HCT116 (cell line): ENCODE results near the gene DAGLB. TPM values are rescaled to one million over a fixed set of nuclear protein-coding genes. Genes with fewer than 3 reads are reported as not detected.

Experiments
- ATAC-seq: fragments of 200-7000 bp; cut with Tn5 transposase; 2 replicates; pipeline ENCODE4 v1.9.1; 2020; ENCODE audit warnings: mild to moderate bottlenecking, moderate library complexity
- BruUV-seq: library from RNA; stranded (reverse); fragments of 400-500 nt; replicated peaks from 2 replicates; lab custom pipeline; 2021; lab: Mats Ljungman, UMichigan
- CTCF ChIA-PET: fragments of 300-600 bp; sonication (Branson Sonifier 250); formaldehyde crosslinking; loops from one replicate; lab custom pipeline; 2021; ENCODE audit warnings: antibody characterized with exemption; lab: Charles Lee
- POLR2A ChIA-PET: fragments of 300-600, 350-600 bp; sonication (Branson Sonifier 250); formaldehyde crosslinking; loops from one replicate; lab custom pipeline; 2021; ENCODE audit warnings: antibody characterized with exemption; lab: Charles Lee
- RAD21 ChIA-PET, 2 experiments: fragments of 300-600 bp; sonication (Branson Sonifier 250); formaldehyde crosslinking; loops; one replicate each; lab custom pipeline; 2023; ENCODE audit warnings: low total read pairs in 2 of 2; ENCODE audit not compliant: uncharacterized antibody in 2 of 2, unreplicated experiment in 2 of 2, low non-redundant PET in 1 of 2; lab: Charles Lee
- DNase-seq: peaks from one replicate; pipeline ENCODE4 v3.0.0-alpha.2; 2010; ENCODE audit warnings: low read depth, low spot score
- H2AFZ ChIP-seq: fragments of 200-600 bp; shearing (Covaris generic), sonication (generic); 2 replicates; pipeline ENCODE4 v1.6.1; 2017; ENCODE audit warnings: low read depth, mixed run types, mixed read lengths, antibody characterized with exemption, low read length; ENCODE audit not compliant: poor library complexity, severe bottlenecking
- H3K27ac ChIP-seq: 2 replicates; pipeline ENCODE4 v1.5.1; 2012; ENCODE audit warnings: low read depth, low read length
- H3K27me3 ChIP-seq: fragments of 200-600 bp; sonication (generic); 2 replicates; pipeline ENCODE4 v1.6.1; 2016; ENCODE audit warnings: mixed run types, low read length, mixed read lengths; ENCODE audit not compliant: insufficient read depth
- H3K36me3 ChIP-seq, 2 experiments: fragments of 200-500 bp in 1 of 2; fragments of 200-600 bp in 1 of 2; sonication (Bioruptor generic) in 1 of 2; sonication (generic) in 1 of 2; 2 replicates each; pipeline versions ENCODE4 v1.5.1 to v1.6.1; 2014 to 2016; ENCODE audit warnings: low read length in 2 of 2, inconsistent platforms in 1 of 2, mixed read lengths in 1 of 2, mixed run types in 1 of 2; ENCODE audit not compliant: insufficient read depth in 2 of 2, control insufficient read depth in 1 of 2
- H3K4me1 ChIP-seq, 2 experiments: fragments of 200-600 bp in 1 of 2; sonication (generic) in 1 of 2; 2 replicates each; pipeline versions ENCODE4 v1.5.1 to v1.6.1; 2012 to 2017; ENCODE audit warnings: low read length in 2 of 2, inconsistent platforms in 1 of 2, mild to moderate bottlenecking in 1 of 2, mixed read lengths in 1 of 2, mixed run types in 1 of 2, moderate library complexity in 1 of 2; ENCODE audit not compliant: insufficient read depth in 2 of 2, control insufficient read depth in 1 of 2
- H3K4me2 ChIP-seq: fragments of 200-600 bp; sonication (generic); 2 replicates; pipeline ENCODE4 v1.6.1; 2017; ENCODE audit warnings: mixed run types, low read length, mixed read lengths
- H3K4me3 ChIP-seq, 2 experiments: fragments of 200-600 bp in 1 of 2; sonication (generic) in 1 of 2; replicated peaks in 1 of 2; 2 replicates each; pipeline ENCODE4 v1.5.1; 2011 to 2016; ENCODE audit warnings: low read length in 2 of 2, control low read depth in 1 of 2, low read depth in 1 of 2, mild to moderate bottlenecking in 1 of 2, mixed read lengths in 1 of 2, mixed run types in 1 of 2
- H3K79me2 ChIP-seq: fragments of 200-600 bp; sonication (generic); 2 replicates; pipeline ENCODE4 v1.6.1; 2017; ENCODE audit warnings: mild to moderate bottlenecking, mixed run types, low read length, moderate library complexity, mixed read lengths; ENCODE audit not compliant: insufficient read depth
- H3K9ac ChIP-seq: fragments of 200-600 bp; sonication (generic); 2 replicates; pipeline ENCODE4 v1.6.1; 2016; ENCODE audit warnings: low read length, mixed read lengths
- H3K9me2 ChIP-seq: fragments of 200-600 bp; sonication (generic), shearing (Covaris generic); 2 replicates; pipeline ENCODE4 v1.6.1; 2017; ENCODE audit warnings: mixed run types, mild to moderate bottlenecking, moderate library complexity; ENCODE audit not compliant: insufficient read depth
- H3K9me3 ChIP-seq, 2 experiments: fragments of 200-500 bp in 1 of 2; fragments of 200-600 bp in 1 of 2; sonication (Bioruptor generic) in 1 of 2; sonication (generic) in 1 of 2; 2 replicates each; pipeline ENCODE4 v1.6.1; 2014 to 2017; ENCODE audit warnings: low read length in 2 of 2, mixed read lengths in 2 of 2, inconsistent platforms in 1 of 2, low read depth in 1 of 2, mild to moderate bottlenecking in 1 of 2, mixed run types in 1 of 2, moderate library complexity in 1 of 2; ENCODE audit not compliant: control insufficient read depth in 1 of 2, insufficient read depth in 1 of 2
- H4K20me1 ChIP-seq: fragments of 200-600 bp; sonication (generic), shearing (Covaris generic); 2 replicates; pipeline ENCODE4 v1.6.1; 2017; ENCODE audit warnings: mixed run types, mild to moderate bottlenecking, moderate library complexity; ENCODE audit not compliant: insufficient read depth
- CBX3 ChIP-seq: IDR thresholded peaks from 2 replicates; pipeline ENCODE4 v1.6.1; 2012; ENCODE audit warnings: low read depth
- CEBPB ChIP-seq: IDR thresholded peaks from 2 replicates; pipeline ENCODE4 v1.6.1; 2012; ENCODE audit warnings: low read depth
- ELF1 ChIP-seq: IDR thresholded peaks from 2 replicates; pipeline ENCODE4 v1.6.1; 2012; ENCODE audit warnings: low read depth, borderline replicate concordance
- FOSL1 ChIP-seq: IDR thresholded peaks from 2 replicates; pipeline ENCODE4 v1.6.1; 2012; ENCODE audit warnings: low read depth
- JUND ChIP-seq: IDR thresholded peaks from 2 replicates; pipeline ENCODE4 v1.6.1; 2012
- POLR2A ChIP-seq: IDR thresholded peaks from 2 replicates; pipeline ENCODE4 v1.7.0; 2011; ENCODE audit warnings: borderline replicate concordance; ENCODE audit not compliant: insufficient read depth, insufficient read length; ENCODE audit errors: extremely low read depth
- POLR2AphosphoS5 ChIP-seq: IDR thresholded peaks from 2 replicates; pipeline ENCODE4 v1.6.1; 2011; ENCODE audit warnings: mild to moderate bottlenecking, low read depth, low read length, moderate library complexity
- RAD21 ChIP-seq: IDR thresholded peaks from 2 replicates; pipeline ENCODE4 v1.6.1; 2012; ENCODE audit warnings: low read depth, mild to moderate bottlenecking
- SIN3A ChIP-seq: IDR thresholded peaks from 2 replicates; pipeline ENCODE4 v1.6.1; 2012; ENCODE audit warnings: low read depth
- SP1 ChIP-seq: IDR thresholded peaks from 2 replicates; pipeline ENCODE4 v1.6.1; 2012; ENCODE audit warnings: low read depth
- SRF ChIP-seq: IDR thresholded peaks from 2 replicates; pipeline ENCODE4 v1.6.1; 2012; ENCODE audit warnings: low read depth
- YY1 ChIP-seq: IDR thresholded peaks from 2 replicates; pipeline ENCODE4 v1.6.1; 2011; ENCODE audit warnings: low read length, low read depth, moderate library complexity, mild to moderate bottlenecking; ENCODE audit not compliant: insufficient replicate concordance; ENCODE audit errors: extremely low read depth
- ZFX ChIP-seq: fragments of 450-650 bp; IDR thresholded peaks from 2 replicates; pipeline ENCODE4 v1.6.1; 2017
- intact Hi-C: fragments of 100-400 bp; cut with micrococcal nuclease; formaldehyde crosslinking; loops from 2 replicates; pipeline ENCODE4 v1.10.0; 2022
- total RNA-seq: library from RNA; stranded (reverse); gene quantifications from one replicate; pipeline ENCODE4 v1.2.1, GENCODE V29; 2021; ENCODE audit not compliant: unreplicated experiment
- TF ChIP-seq, protein P1 (sequence below): IDR thresholded peaks from 2 replicates; pipeline ENCODE4 v1.6.1; 2012
- TF ChIP-seq, protein P2 (sequence below): IDR thresholded peaks from 2 replicates; pipeline ENCODE4 v1.6.1; 2012

The DAGLB gene
- total RNA-seq, 1 experiment from 2014 or later = 30.2 TPM

DNA sequence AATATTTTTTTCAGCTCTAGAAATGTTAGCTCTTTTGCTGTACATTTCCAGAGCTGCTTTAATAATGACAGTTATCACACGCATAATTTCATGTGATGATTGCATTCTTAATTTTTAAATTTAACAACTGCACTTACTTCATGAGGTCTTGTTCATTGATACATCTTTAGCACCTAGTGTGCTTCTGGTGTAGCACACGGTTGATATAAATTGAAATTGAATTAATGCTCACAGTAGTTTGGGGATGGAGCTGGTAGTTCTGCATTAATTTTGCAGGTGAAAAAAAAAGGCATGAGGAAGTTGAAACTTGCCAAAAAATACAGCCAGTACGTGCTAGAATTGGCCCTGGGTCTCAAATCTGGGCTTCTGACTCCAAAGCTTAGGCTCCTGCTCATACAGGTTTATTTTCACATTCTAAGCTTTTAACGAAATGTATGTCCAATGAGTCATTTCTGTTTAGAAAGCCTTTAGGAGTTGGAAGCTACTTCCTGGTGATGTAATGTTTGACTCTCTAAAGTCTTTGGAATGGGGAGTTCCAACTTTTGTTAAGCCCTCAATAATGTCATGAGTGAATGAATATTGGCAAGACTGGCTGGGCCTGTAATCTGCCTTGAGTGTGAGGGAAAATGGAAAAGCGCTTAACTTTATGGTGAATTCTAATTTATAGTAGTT is 62.5 kb downstream of the DAGLB start:
- peak; percentile 58 for DNase-seq
- TF ChIP-seq ZFX = no peak
- TF ChIP-seq FOSL1 = peak; percentile 91
- peak; percentile 56; the same call in 1 of the 2 replicates for TF ChIP-seq CBX3
- peak; percentile 74 for TF ChIP-seq SIN3A
- TF ChIP-seq, protein P1, sequence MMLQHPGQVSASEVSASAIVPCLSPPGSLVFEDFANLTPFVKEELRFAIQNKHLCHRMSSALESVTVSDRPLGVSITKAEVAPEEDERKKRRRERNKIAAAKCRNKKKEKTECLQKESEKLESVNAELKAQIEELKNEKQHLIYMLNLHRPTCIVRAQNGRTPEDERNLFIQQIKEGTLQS = peak; percentile 82
- TF ChIP-seq SP1 = peak; percentile 85
- TF ChIP-seq SRF = peak; percentile 20; the same call in 1 of the 2 replicates
- TF ChIP-seq YY1 = no peak
- TF ChIP-seq ELF1 = peak; percentile 67; the same call in 1 of the 2 replicates
- 0 out of 2 replicates have a peak, but pooled peaks have one; percentile 19 for TF ChIP-seq POLR2AphosphoS5
- peak; percentile 92 for TF ChIP-seq CEBPB
- TF ChIP-seq RAD21 = peak; percentile 31; the same call in 1 of the 2 replicates
- no peak for TF ChIP-seq POLR2A
- TF ChIP-seq, protein P2, sequence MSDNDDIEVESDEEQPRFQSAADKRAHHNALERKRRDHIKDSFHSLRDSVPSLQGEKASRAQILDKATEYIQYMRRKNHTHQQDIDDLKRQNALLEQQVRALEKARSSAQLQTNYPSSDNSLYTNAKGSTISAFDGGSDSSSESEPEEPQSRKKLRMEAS = peak; percentile 42; the same call in 1 of the 2 replicates
- peak; percentile 93 for TF ChIP-seq JUND
- H3K4me1 ChIP-seq = peaks cover 32 to 64% of the 10 kb centered on the region in 2 experiments

More for the DNA sequence above, 62.5 kb downstream of the DAGLB start:
- H3K4me3 ChIP-seq = peak overlapping the region in 1 of 2 experiments; percentile 29; a peak in 2 of 4 replicates
- CTCF ChIA-PET = interaction anchor here (0.8 to 1.2 kb wide), 2 partner anchors 45 to 388 kb away, joined by 3 to 4 read pairs; no protein-coding TSS in a partner anchor
- peaks cover 9 to 18% of the 10 kb centered on the region in 2 experiments; a peak in 3 of 4 replicates for H3K36me3 ChIP-seq
- H2AFZ ChIP-seq = no peak overlapping the region
- RAD21 ChIA-PET = no interaction called here
- H3K27ac ChIP-seq = peak overlapping the region; percentile 55
- no peaks in the 10 kb centered on the region for H3K9me2 ChIP-seq
- peaks cover 100% of the 10 kb centered on the region for H3K79me2 ChIP-seq
- intact Hi-C loops = no loop called here
- ATAC-seq = peak; percentile 63
- H3K27me3 ChIP-seq = no peaks in the 10 kb centered on the region
- peak overlapping the region; percentile 69 for H3K4me2 ChIP-seq
- H4K20me1 ChIP-seq = peaks cover 33% of the 10 kb centered on the region
- H3K9ac ChIP-seq = peak overlapping the region; percentile 21
- no TSS peak for BruUV-seq
- no peaks in the 10 kb centered on the region for H3K9me3 ChIP-seq
- POLR2A ChIA-PET = interaction anchor here (0.6 to 0.7 kb wide), 2 partner anchors 190 to 376 kb away, joined by 3 to 6 read pairs; no protein-coding TSS in a partner anchor
